Liver (tissue), 3 donors: ENCODE measurements around the gene TREX2.

Experiments used
- EGR1 ChIP-seq, 2 donors: IDR thresholded peaks; 2 replicates each; pipeline ENCODE4 v1.6.1; 2016 to 2018; ENCODE audit warnings: antibody characterized with exemption in 2 of 2, low read depth in 2 of 2
- FOXA2 ChIP-seq: IDR thresholded peaks from 2 replicates; pipeline ENCODE4 v1.6.1; 2016; ENCODE audit warnings: antibody characterized with exemption
- GABPA ChIP-seq, 2 donors: IDR thresholded peaks in 1 of 2; conservative IDR thresholded peaks in 1 of 2; 2 replicates each; pipeline ENCODE4 v1.6.1; 2016; ENCODE audit warnings: antibody characterized with exemption in 2 of 2, mild to moderate bottlenecking in 1 of 2, moderate library complexity in 1 of 2
- HNF4G ChIP-seq: IDR thresholded peaks from 2 replicates; pipeline ENCODE4 v1.6.1; 2016; ENCODE audit warnings: antibody characterized with exemption
- JUND ChIP-seq, 2 donors: IDR thresholded peaks; 2 replicates each; pipeline ENCODE4 v1.6.1; 2016; ENCODE audit warnings: antibody characterized with exemption in 2 of 2
- RAD21 ChIP-seq, 2 donors: IDR thresholded peaks; 2 replicates each; pipeline ENCODE4 v1.6.1; 2016; ENCODE audit warnings: antibody characterized with exemption in 2 of 2, mild to moderate bottlenecking in 2 of 2
- RXRA ChIP-seq, 2 donors: IDR thresholded peaks; 2 replicates each; pipeline ENCODE4 v1.6.1; 2017 to 2018; ENCODE audit warnings: antibody characterized with exemption in 2 of 2, mild to moderate bottlenecking in 1 of 2
- SP1 ChIP-seq: IDR thresholded peaks from 2 replicates; pipeline ENCODE4 v1.6.1; 2018; ENCODE audit warnings: antibody characterized with exemption, mild to moderate bottlenecking
- TAF1 ChIP-seq: conservative IDR thresholded peaks from 2 replicates; pipeline ENCODE4 v1.6.1; 2016; ENCODE audit warnings: antibody characterized with exemption, mild to moderate bottlenecking
- YY1 ChIP-seq: IDR thresholded peaks from 2 replicates; pipeline ENCODE4 v1.6.1; 2016; ENCODE audit warnings: antibody characterized with exemption, mild to moderate bottlenecking
- TF ChIP-seq, protein P1 (sequence below): IDR thresholded peaks from 2 replicates; pipeline ENCODE4 v1.6.1; 2016; ENCODE audit warnings: antibody characterized with exemption
- TF ChIP-seq, protein P2 (sequence below): fragments of 150-350 bp; IDR thresholded peaks from 2 replicates; pipeline ENCODE4 v1.5.1; 2017; ENCODE audit warnings: improper control_type of control experiment, low read depth, low read length; ENCODE audit not compliant: missing input control
- TF ChIP-seq, protein P3 (sequence below): IDR thresholded peaks from 2 replicates; pipeline ENCODE4 v1.6.1; 2016; ENCODE audit warnings: antibody characterized with exemption
- TF ChIP-seq, protein P4 (sequence below): IDR thresholded peaks from 2 replicates; pipeline ENCODE4 v1.6.1; 2016; ENCODE audit warnings: antibody characterized with exemption, mild to moderate bottlenecking
- donor health status: healthy.
- donor health status: healthy.

DNA sequence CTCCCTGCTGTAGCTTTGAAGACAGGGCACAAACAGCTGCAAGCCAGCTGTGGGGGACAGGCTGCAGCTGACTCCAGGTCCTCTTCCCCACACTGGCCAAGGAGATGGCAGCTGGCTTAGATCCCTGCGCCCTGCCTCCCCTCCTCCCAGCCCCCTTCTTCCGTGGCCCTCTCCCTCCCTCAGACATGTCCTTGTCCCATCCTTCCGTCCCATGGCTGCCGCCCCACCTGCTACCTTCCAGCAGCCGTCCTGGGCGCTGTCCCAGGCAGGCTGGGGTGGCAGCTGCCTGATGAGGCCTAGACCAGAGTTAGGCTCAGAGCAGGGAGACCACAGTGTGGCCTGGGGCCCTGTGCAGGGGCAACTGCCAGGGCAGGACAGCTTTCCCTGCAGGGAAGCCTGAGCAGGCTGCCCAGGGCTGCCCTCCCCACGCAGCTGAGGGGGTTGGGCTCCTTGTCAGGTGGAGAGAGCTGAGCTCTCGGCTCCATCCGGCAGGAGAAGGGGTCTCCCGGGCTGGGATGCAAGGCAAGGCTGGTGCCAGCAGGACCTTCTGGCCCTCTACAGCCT is 45.6 kb upstream of the TREX2 start:
- TF ChIP-seq, protein P1, sequence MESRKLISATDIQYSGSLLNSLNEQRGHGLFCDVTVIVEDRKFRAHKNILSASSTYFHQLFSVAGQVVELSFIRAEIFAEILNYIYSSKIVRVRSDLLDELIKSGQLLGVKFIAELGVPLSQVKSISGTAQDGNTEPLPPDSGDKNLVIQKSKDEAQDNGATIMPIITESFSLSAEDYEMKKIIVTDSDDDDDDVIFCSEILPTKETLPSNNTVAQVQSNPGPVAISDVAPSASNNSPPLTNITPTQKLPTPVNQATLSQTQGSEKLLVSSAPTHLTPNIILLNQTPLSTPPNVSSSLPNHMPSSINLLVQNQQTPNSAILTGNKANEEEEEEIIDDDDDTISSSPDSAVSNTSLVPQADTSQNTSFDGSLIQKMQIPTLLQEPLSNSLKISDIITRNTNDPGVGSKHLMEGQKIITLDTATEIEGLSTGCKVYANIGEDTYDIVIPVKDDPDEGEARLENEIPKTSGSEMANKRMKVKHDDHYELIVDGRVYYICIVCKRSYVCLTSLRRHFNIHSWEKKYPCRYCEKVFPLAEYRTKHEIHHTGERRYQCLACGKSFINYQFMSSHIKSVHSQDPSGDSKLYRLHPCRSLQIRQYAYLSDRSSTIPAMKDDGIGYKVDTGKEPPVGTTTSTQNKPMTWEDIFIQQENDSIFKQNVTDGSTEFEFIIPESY: no peak
- TF ChIP-seq, protein P2, sequence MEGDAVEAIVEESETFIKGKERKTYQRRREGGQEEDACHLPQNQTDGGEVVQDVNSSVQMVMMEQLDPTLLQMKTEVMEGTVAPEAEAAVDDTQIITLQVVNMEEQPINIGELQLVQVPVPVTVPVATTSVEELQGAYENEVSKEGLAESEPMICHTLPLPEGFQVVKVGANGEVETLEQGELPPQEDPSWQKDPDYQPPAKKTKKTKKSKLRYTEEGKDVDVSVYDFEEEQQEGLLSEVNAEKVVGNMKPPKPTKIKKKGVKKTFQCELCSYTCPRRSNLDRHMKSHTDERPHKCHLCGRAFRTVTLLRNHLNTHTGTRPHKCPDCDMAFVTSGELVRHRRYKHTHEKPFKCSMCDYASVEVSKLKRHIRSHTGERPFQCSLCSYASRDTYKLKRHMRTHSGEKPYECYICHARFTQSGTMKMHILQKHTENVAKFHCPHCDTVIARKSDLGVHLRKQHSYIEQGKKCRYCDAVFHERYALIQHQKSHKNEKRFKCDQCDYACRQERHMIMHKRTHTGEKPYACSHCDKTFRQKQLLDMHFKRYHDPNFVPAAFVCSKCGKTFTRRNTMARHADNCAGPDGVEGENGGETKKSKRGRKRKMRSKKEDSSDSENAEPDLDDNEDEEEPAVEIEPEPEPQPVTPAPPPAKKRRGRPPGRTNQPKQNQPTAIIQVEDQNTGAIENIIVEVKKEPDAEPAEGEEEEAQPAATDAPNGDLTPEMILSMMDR: no peak
- TF ChIP-seq SP1 (no peak), TAF1 (no peak), JUND (IDR thresholded peaks at IDR 0.05) (no peak), HNF4G (no peak), GABPA (IDR thresholded peaks at IDR 0.05 in 1 of 2, conservative IDR thresholded peaks at IDR 0.05 in 1 of 2) (no peak), RAD21 (IDR thresholded peaks at IDR 0.05) (no peak), EGR1 (IDR thresholded peaks at IDR 0.05; ENCODE audit: low read depth in 2 of 2) (no peak), FOXA2 (no peak), RXRA (IDR thresholded peaks at IDR 0.05) (no peak), YY1 (no peak)
- TF ChIP-seq, protein P3, sequence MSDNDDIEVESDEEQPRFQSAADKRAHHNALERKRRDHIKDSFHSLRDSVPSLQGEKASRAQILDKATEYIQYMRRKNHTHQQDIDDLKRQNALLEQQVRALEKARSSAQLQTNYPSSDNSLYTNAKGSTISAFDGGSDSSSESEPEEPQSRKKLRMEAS: no peak
- TF ChIP-seq, protein P4, sequence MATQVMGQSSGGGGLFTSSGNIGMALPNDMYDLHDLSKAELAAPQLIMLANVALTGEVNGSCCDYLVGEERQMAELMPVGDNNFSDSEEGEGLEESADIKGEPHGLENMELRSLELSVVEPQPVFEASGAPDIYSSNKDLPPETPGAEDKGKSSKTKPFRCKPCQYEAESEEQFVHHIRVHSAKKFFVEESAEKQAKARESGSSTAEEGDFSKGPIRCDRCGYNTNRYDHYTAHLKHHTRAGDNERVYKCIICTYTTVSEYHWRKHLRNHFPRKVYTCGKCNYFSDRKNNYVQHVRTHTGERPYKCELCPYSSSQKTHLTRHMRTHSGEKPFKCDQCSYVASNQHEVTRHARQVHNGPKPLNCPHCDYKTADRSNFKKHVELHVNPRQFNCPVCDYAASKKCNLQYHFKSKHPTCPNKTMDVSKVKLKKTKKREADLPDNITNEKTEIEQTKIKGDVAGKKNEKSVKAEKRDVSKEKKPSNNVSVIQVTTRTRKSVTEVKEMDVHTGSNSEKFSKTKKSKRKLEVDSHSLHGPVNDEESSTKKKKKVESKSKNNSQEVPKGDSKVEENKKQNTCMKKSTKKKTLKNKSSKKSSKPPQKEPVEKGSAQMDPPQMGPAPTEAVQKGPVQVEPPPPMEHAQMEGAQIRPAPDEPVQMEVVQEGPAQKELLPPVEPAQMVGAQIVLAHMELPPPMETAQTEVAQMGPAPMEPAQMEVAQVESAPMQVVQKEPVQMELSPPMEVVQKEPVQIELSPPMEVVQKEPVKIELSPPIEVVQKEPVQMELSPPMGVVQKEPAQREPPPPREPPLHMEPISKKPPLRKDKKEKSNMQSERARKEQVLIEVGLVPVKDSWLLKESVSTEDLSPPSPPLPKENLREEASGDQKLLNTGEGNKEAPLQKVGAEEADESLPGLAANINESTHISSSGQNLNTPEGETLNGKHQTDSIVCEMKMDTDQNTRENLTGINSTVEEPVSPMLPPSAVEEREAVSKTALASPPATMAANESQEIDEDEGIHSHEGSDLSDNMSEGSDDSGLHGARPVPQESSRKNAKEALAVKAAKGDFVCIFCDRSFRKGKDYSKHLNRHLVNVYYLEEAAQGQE: no peak
